ES-I3 (cell line): ENCODE data around the gene KRTAP10-12.
A peak's percentile ranks its signal among the peaks of the same experiment; 100 is the strongest.

Source experiments
- H3K36me3 ChIP-seq: 2 replicates; pipeline ENCODE4 v1.6.1; 2013; ENCODE audit warnings: mild to moderate bottlenecking, low read length, control low read depth, moderate library complexity; ENCODE audit not compliant: insufficient read depth
- H3K4me1 ChIP-seq: 2 replicates; pipeline ENCODE4 v1.6.1; 2013; ENCODE audit warnings: mild to moderate bottlenecking, control low read depth, low read length; ENCODE audit not compliant: insufficient read depth
- H3K9ac ChIP-seq: 2 replicates; pipeline ENCODE4 v1.6.1; 2013; ENCODE audit warnings: low read depth, mild to moderate bottlenecking, low read length, moderate library complexity
- H3K9me3 ChIP-seq: 2 replicates; pipeline ENCODE4 v1.6.1; 2013; ENCODE audit warnings: mild to moderate bottlenecking, low read length, moderate library complexity; ENCODE audit not compliant: control insufficient read depth, insufficient read depth

The KRTAP10-12 gene

DNA sequence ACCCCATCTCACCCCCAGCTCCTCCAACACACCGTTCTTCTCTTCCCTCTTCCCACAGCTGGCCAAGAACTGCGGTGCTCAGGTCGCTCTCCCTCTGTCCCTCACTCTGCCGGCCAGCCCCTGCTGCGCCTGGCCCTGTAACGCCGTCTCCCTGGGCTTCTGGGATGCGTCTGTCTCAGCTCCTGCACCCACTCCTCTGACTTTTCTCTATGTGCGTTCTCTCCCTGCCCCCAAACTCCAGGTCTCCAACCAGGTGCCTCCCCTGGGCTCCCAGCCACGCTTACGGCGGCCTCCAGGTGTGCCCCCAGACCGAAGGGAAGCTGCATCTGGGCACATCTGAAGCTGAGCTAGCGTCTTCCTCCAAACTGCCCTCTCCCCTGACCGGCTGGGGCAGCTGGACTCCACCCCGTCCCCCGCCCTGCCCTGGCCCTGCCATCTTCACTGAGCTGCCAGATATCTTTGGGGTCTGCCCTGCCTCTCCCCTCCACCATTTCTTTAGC, 2.6 kb downstream of the KRTAP10-12 start:
- H3K36me3 ChIP-seq, result no peaks in the 10 kb centered on the region
- H3K9ac ChIP-seq, result no peak overlapping the region
- H3K9me3 ChIP-seq, result no peaks in the 10 kb centered on the region
- peaks cover 25% of the 10 kb centered on the region; the same call in 1 of the 2 replicates for H3K4me1 ChIP-seq

- no peaks in the 10 kb centered on the region for H3K36me3 ChIP-seq
- H3K9me3 ChIP-seq, result no peaks in the 10 kb centered on the region
- H3K4me1 ChIP-seq, result peaks cover 25% of the 10 kb centered on the region; the same call in 1 of the 2 replicates
- H3K9ac ChIP-seq, result no peak overlapping the region
These were observed 3.4 kb downstream of the KRTAP10-12 start for GRCh38 chr21:44700101-44701022.

DNA sequence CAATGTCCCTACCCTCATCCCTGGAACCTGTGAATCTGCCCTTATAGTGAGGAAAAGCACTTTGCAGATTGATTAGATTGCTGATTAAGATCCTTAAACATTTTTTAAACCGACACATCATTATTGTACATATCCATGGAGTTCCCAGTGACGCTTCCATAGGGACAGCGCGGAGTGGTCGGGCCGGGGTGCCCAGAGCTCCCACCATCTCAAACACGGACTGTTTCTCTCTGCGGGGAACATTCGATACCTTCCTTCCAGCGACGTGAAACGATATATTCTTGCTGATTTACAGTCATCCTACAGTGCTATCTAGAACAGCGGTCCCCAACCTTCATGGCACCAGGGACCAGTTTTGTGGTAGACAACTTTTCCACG, 4.0 kb downstream of the KRTAP10-12 start:
- Histone ChIP-seq H3K9me3 (no peaks in the 10 kb centered on the region), H3K36me3 (no peaks in the 10 kb centered on the region), H3K9ac (no peak overlapping the region), H3K4me1 (peaks cover 22% of the 10 kb centered on the region; the same call in 1 of the 2 replicates)

DNA sequence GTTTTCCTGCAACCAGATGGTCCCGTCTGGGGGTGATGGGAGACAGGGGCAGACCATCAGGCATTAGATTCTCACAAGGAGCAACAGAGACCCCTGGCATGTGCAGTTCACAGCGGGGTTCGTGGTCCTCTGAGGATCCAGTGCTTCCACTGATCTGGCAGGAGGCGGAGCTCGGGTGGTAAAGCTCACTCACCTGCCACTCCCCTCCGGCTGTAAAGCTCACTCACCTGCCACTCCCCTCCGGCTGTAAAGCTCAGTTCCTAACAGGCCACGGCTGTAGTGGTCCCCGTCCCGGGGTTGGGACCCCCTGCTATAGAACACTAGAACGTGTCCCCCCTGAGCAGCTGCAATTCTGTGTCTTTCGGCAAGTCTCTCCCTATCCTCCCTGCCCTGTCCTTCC, 4.6 kb downstream of the KRTAP10-12 start:
- Histone ChIP-seq H3K9me3 (no peaks in the 10 kb centered on the region), H3K9ac (no peak overlapping the region), H3K4me1 (peaks cover 22% of the 10 kb centered on the region; the same call in 1 of the 2 replicates), H3K36me3 (no peaks in the 10 kb centered on the region)

GRCh38 chr21:44702111-44702972, 5.4 kb downstream of the KRTAP10-12 start:
- Histone ChIP-seq H3K36me3 (no peaks in the 10 kb centered on the region), H3K9ac (no peak overlapping the region), H3K9me3 (no peaks in the 10 kb centered on the region), H3K4me1 (peaks cover 22% of the 10 kb centered on the region; the same call in 1 of the 2 replicates)

- no peaks in the 10 kb centered on the region for H3K9me3 ChIP-seq
- peaks cover 15% of the 10 kb centered on the region; the same call in 1 of the 2 replicates for H3K4me1 ChIP-seq
- no peaks in the 10 kb centered on the region for H3K36me3 ChIP-seq
- H3K9ac ChIP-seq, result peak overlapping the region; percentile 31; the same call in 1 of the 2 replicates
These were observed 6.2 kb downstream of the KRTAP10-12 start for GRCh38 chr21:44702973-44703730.

DNA sequence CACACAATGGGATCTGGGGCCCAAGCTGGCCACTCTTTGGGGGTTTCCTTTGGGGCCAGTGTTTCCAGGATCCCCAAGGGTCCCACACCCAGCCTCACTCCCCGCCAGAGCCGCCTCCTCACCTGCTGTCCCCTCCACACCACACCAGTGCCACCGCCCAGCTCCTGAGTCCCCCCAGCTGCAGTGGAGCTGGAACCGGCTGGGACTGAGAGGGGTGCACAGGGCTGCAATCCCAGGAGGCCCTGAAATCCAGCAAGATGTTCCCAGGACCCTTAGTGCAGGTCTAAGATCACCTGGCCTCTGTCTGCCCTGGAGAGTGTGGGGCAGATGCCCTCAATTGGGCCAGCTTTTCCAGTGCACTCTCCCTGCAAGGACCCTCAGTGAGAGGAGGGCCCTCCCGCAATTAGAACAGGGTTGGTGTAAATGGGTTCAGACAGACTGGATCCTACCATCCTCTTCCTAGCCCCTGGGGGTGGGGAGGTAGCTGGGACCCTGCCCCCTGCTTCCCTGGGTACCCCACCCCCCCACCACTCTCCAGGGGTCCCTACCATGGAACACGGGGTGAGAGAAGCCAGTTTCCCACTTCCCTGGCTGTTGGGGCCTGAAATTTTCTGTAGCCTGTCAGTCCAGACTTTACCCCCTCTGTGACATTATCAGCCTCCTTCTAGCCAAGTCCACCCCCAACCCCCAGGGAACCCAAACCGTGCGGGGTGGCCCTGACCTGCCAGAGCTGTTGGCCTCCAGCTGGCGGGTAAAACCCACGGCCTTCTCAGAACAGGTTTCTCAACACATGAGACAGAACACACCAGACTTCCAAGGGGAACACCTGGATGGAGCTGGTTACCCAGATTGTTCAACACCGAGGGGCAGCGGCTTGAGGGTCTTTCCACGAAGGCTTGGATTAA, 7.0 kb downstream of the KRTAP10-12 start:
- H3K36me3 ChIP-seq, result no peaks in the 10 kb centered on the region
- H3K4me1 ChIP-seq, result peaks cover 15% of the 10 kb centered on the region; the same call in 1 of the 2 replicates
- no peaks in the 10 kb centered on the region for H3K9me3 ChIP-seq
- H3K9ac ChIP-seq, result peak overlapping the region; percentile 31

DNA sequence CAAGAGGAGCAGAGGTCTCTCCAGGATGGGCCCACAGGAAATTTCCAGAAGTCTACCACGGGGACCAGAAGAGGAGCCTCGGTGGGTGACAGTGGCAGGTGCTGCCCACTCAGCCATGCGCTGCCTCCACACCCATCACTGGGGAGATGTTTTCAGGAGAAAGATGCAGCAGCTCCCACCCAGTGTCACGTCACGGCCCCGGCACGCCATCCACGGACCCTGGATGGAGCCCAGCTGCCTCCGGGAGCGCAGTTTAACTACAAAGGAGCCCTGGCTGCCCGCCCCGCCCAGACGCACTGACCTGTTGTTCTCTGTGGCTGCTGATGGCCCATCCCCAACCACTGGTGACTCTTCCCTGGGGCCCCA, 7.6 kb downstream of the KRTAP10-12 start:
- H3K9me3 ChIP-seq, result no peaks in the 10 kb centered on the region
- peak overlapping the region; percentile 31 for H3K9ac ChIP-seq
- no peaks in the 10 kb centered on the region for H3K36me3 ChIP-seq
- H3K4me1 ChIP-seq, result peaks cover 15% of the 10 kb centered on the region; the same call in 1 of the 2 replicates

DNA sequence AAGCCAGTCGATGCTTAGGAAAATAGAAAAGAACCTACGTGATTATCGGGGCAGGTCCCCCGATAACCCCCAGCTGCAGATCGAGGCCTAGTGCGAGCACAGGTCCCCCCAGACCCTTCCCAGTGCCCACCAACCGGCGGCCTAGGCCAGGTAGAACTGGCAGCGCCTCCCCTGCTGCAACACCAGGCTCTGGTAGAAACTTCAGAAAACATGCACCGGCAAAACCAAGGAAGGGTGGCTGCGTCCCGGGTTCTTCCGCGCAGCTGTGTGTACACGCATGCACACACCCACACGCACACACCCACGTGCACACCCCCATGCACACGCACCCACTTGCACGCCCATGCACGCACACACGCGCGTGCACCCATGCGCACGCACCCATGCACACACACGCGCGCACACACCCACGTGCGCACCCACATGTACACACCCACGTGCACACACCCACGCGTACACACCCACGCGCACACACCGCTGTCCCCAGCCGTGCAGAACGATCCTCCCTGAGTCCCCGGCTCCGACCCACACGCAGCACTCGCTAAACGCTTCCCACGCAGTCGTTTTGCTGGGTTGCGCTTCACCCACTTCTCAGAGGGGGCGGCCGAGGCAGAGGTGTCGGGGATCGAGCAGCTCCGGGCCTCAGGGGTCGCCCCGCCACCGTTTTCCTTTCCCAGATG, 9.2 kb downstream of the KRTAP10-12 start:
- peak overlapping the region; percentile 51 for H3K9ac ChIP-seq
- H3K36me3 ChIP-seq, result no peaks in the 10 kb centered on the region
- peaks cover 15% of the 10 kb centered on the region; the same call in 1 of the 2 replicates for H3K4me1 ChIP-seq
- no peaks in the 10 kb centered on the region for H3K9me3 ChIP-seq

- H3K4me1 ChIP-seq, result peaks cover 15% of the 10 kb centered on the region; the same call in 1 of the 2 replicates
- H3K9ac ChIP-seq, result peak overlapping the region; percentile 51
- H3K9me3 ChIP-seq, result no peaks in the 10 kb centered on the region
- no peaks in the 10 kb centered on the region for H3K36me3 ChIP-seq
These were observed 10.0 kb downstream of the KRTAP10-12 start for GRCh38 chr21:44706706-44707581.

- Histone ChIP-seq H3K9me3 (no peaks in the 10 kb centered on the region), H3K4me1 (peaks cover 8% of the 10 kb centered on the region; the same call in 1 of the 2 replicates), H3K9ac (peak overlapping the region; percentile 56), H3K36me3 (no peaks in the 10 kb centered on the region)
These were observed 11.4 kb downstream of the KRTAP10-12 start for GRCh38 chr21:44708213-44708865.
